CD8-positive, alpha-beta memory T cell (primary cell): ENCODE measurements around the gene NUBP2. TPM values are rescaled to one million over a fixed set of nuclear protein-coding genes. Genes with fewer than 3 reads are reported as not detected.

ENCODE experiments used
- CTCF ChIA-PET: fragments of 350-600 bp; sonication (Branson Sonifier 250); formaldehyde crosslinking; loops from one replicate; lab custom pipeline; 2021; ENCODE audit warnings: antibody characterized with exemption; lab: Charles Lee
- POLR2A ChIA-PET: fragments of 350-600 bp; sonication (Branson Sonifier 250); formaldehyde crosslinking; loops from one replicate; lab custom pipeline; 2021; ENCODE audit warnings: antibody characterized with exemption; lab: Charles Lee
- DNase-seq, 5 donors: peaks; one replicate each; pipeline versions ENCODE4 v3.0.0 to v3.0.0-alpha.2; 2020 to 2022; ENCODE audit warnings: mixed read lengths in 1 of 5
- H3K27ac ChIP-seq: one replicate; pipeline ENCODE4 v1.7.0; 2013; ENCODE audit warnings: low read depth, mild to moderate bottlenecking, low read length, moderate library complexity
- H3K27me3 ChIP-seq: 2 replicates; pipeline ENCODE4 v1.7.0; 2013; ENCODE audit warnings: low read length, mild to moderate bottlenecking; ENCODE audit not compliant: insufficient read depth, poor library complexity, severe bottlenecking
- H3K36me3 ChIP-seq: 2 replicates; pipeline ENCODE4 v1.7.0; 2013; ENCODE audit warnings: mild to moderate bottlenecking, low read length, moderate library complexity; ENCODE audit not compliant: insufficient read depth
- H3K4me1 ChIP-seq: 2 replicates; pipeline ENCODE4 v1.7.0; 2013; ENCODE audit warnings: mild to moderate bottlenecking, low read length, moderate library complexity; ENCODE audit not compliant: insufficient read depth
- H3K4me3 ChIP-seq: 2 replicates; pipeline ENCODE4 v1.7.0; 2013; ENCODE audit warnings: mild to moderate bottlenecking, low read length
- H3K9me3 ChIP-seq: 2 replicates; pipeline ENCODE4 v1.7.0; 2013; ENCODE audit warnings: mild to moderate bottlenecking, low read length
- H3K27ac Mint-ChIP-seq, 8 donors: one replicate each; pipeline ENCODE4 v1.8.0; 2020 to 2021; ENCODE audit warnings: mixed read lengths in 8 of 8, mild to moderate bottlenecking in 6 of 8, inconsistent platforms in 3 of 8, moderate library complexity in 3 of 8
- H3K27me3 Mint-ChIP-seq, 2 donors: one replicate each; pipeline ENCODE4 v1.8.0; 2020 to 2021; ENCODE audit warnings: mixed read lengths in 2 of 2, mild to moderate bottlenecking in 1 of 2, moderate library complexity in 1 of 2
- H3K36me3 Mint-ChIP-seq, 3 donors: one replicate each; pipeline ENCODE4 v1.8.0; 2020 to 2021; ENCODE audit warnings: mixed read lengths in 3 of 3, inconsistent platforms in 1 of 3, mild to moderate bottlenecking in 1 of 3
- H3K4me1 Mint-ChIP-seq, 3 donors: one replicate each; pipeline ENCODE4 v1.8.0; 2020 to 2021; ENCODE audit warnings: mixed read lengths in 3 of 3, inconsistent platforms in 1 of 3, mild to moderate bottlenecking in 1 of 3
- H3K4me3 Mint-ChIP-seq, 7 donors: one replicate each; pipeline ENCODE4 v1.8.0; 2020 to 2021; ENCODE audit warnings: mixed read lengths in 7 of 7, mild to moderate bottlenecking in 6 of 7, moderate library complexity in 4 of 7, inconsistent platforms in 2 of 7
- H3K9me3 Mint-ChIP-seq, 5 donors: one replicate each; pipeline ENCODE4 v1.8.0; 2020 to 2022; ENCODE audit warnings: mixed read lengths in 5 of 5, mild to moderate bottlenecking in 3 of 5, moderate library complexity in 2 of 5, inconsistent platforms in 1 of 5
- polyA plus RNA-seq: library from polyadenylated mRNA; unstranded; fragments of 300-500 nt; fragmentation: Illumina TruSeq; gene quantifications from one replicate; pipeline ENCODE4 v1.2.3, GENCODE V29; 2021
- total RNA-seq, 2 experiments: library from RNA; stranded (reverse); gene quantifications; one replicate each; pipeline ENCODE4 v1.2.3, GENCODE V29; 2021

The NUBP2 gene
- total and polyA plus RNA-seq, 3 experiments from 2014 or later: 73.9 to 96.6 (median 82.8) TPM

- H3K4me3 Mint-ChIP-seq: no peak overlapping the region
- peaks cover 0 to 28% (median 3%) of the 10 kb centered on the region in 3 donors for H3K36me3 Mint-ChIP-seq
- Histone ChIP-seq H3K4me1 (peaks cover 2% of the 10 kb centered on the region), H3K36me3 (peaks cover 9% of the 10 kb centered on the region), H3K9me3 (no peaks in the 10 kb centered on the region), H3K4me3 (no peak overlapping the region), H3K27ac (no peak overlapping the region), H3K27me3 (no peaks in the 10 kb centered on the region)
- ChIA-PET POLR2A (interaction anchor here (0.6 to 2.5 kb wide), 2 partner anchors 8 to 86 kb away, joined by 3 to 9 read pairs; partner anchors contain the start of genes NUBP2 and SPSB3), CTCF (interaction anchor here (1.4 kb wide), 1 partner anchor 8 kb away, joined by 6 read pairs; the partner anchor contains the start of genes NUBP2 and SPSB3)
- no peaks in the 10 kb centered on the region for H3K9me3 Mint-ChIP-seq
- H3K27me3 Mint-ChIP-seq: no peaks in the 10 kb centered on the region
- H3K27ac Mint-ChIP-seq: no peak overlapping the region
- peaks cover 0 to 12% (median 1%) of the 10 kb centered on the region in 3 donors for H3K4me1 Mint-ChIP-seq
- no peak for DNase-seq
Measured at GRCh38 chr16:1790611-1791255, 8.0 kb downstream of the NUBP2 start.

GRCh38 chr16:1791256-1791942 lies 8.6 kb downstream of the NUBP2 start:
- no peak overlapping the region for H3K27ac ChIP-seq
- peaks cover 9% of the 10 kb centered on the region for H3K36me3 ChIP-seq
- CTCF ChIA-PET: interaction anchor here (1.4 kb wide), 1 partner anchor 9 kb away, joined by 6 read pairs; the partner anchor contains the start of genes NUBP2 and SPSB3
- H3K27ac Mint-ChIP-seq: no peak overlapping the region
- peaks cover 0 to 24% (median 3%) of the 10 kb centered on the region in 3 donors for H3K36me3 Mint-ChIP-seq
- H3K9me3 ChIP-seq: no peaks in the 10 kb centered on the region
- H3K4me1 ChIP-seq: no peaks in the 10 kb centered on the region
- no peaks in the 10 kb centered on the region for H3K9me3 Mint-ChIP-seq
- POLR2A ChIA-PET: interaction anchor here (0.6 to 2.5 kb wide), 2 partner anchors 9 to 86 kb away, joined by 3 to 9 read pairs; partner anchors contain the start of genes NUBP2 and SPSB3
- H3K27me3 Mint-ChIP-seq: no peaks in the 10 kb centered on the region
- peaks cover 0 to 7% (median 1%) of the 10 kb centered on the region in 3 donors for H3K4me1 Mint-ChIP-seq
- H3K4me3 ChIP-seq: no peak overlapping the region
- no peak overlapping the region for H3K4me3 Mint-ChIP-seq
- DNase-seq: no peak
- no peaks in the 10 kb centered on the region for H3K27me3 ChIP-seq

- Histone ChIP-seq H3K4me1 (no peaks in the 10 kb centered on the region), H3K9me3 (no peaks in the 10 kb centered on the region), H3K27ac (no peak overlapping the region), H3K36me3 (peaks cover 4% of the 10 kb centered on the region), H3K4me3 (no peak overlapping the region), H3K27me3 (no peaks in the 10 kb centered on the region)
- Mint-ChIP-seq H3K36me3 (peaks cover 2 to 18% (median 3%) of the 10 kb centered on the region in 3 donors), H3K27me3 (no peaks in the 10 kb centered on the region), H3K4me1 (peaks cover 0 to 3% (median 1%) of the 10 kb centered on the region in 3 donors), H3K4me3 (no peak overlapping the region), H3K9me3 (peaks cover 1 to 2% (median 2%) of the 10 kb centered on the region in 5 donors), H3K27ac (peak overlapping the region in 1 of 8 donors; percentile 29)
- no peak for DNase-seq
- ChIA-PET POLR2A (interaction anchor here (0.6 to 2.5 kb wide), 2 partner anchors 9 to 1491 kb away, joined by 4 to 9 read pairs; partner anchors contain the start of genes NUBP2 and SPSB3), CTCF (interaction anchor here (1.4 kb wide), 1 partner anchor 10 kb away, joined by 6 read pairs; the partner anchor contains the start of genes NUBP2 and SPSB3)
Measured at GRCh38 chr16:1791943-1792812, 9.4 kb downstream of the NUBP2 start.

GRCh38 chr16:1792836-1793577 lies 10.2 kb downstream of the NUBP2 start:
- Histone ChIP-seq H3K27ac (no peak overlapping the region), H3K4me3 (no peak overlapping the region), H3K4me1 (no peaks in the 10 kb centered on the region), H3K9me3 (no peaks in the 10 kb centered on the region), H3K36me3 (no peaks in the 10 kb centered on the region), H3K27me3 (no peaks in the 10 kb centered on the region)
- Mint-ChIP-seq H3K27ac (no peak overlapping the region), H3K27me3 (no peaks in the 10 kb centered on the region), H3K36me3 (peaks cover 3 to 14% (median 3%) of the 10 kb centered on the region in 3 donors), H3K9me3 (peaks cover 3 to 5% (median 3%) of the 10 kb centered on the region in 5 donors), H3K4me1 (peaks cover 0 to 3% (median 1%) of the 10 kb centered on the region in 3 donors), H3K4me3 (no peak overlapping the region)
- ChIA-PET POLR2A (interaction anchor here (0.6 to 2.5 kb wide), 2 partner anchors 10 to 1492 kb away, joined by 4 to 9 read pairs; partner anchors contain the start of genes NUBP2 and SPSB3), CTCF (no interaction called here)
- no peak for DNase-seq

GRCh38 chr16:1793578-1794220 lies 10.9 kb downstream of the NUBP2 start, which contains the start of gene IGFALS:
IGFALS (minus strand) TSS chr16:1793705; CDS start chr16:1793652, 53 bp downstream.
- CTCF ChIA-PET: no interaction called here
- Histone ChIP-seq H3K27me3 (no peaks in the 10 kb centered on the region), H3K4me1 (no peaks in the 10 kb centered on the region), H3K4me3 (no peak within 1 kb of the TSS), H3K36me3 (no peaks in the 10 kb centered on the region), H3K9me3 (no peaks in the 10 kb centered on the region), H3K27ac (no peak within 1 kb of the TSS)
- H3K27ac Mint-ChIP-seq: no peak within 1 kb of the TSS
- POLR2A ChIA-PET: no interaction called here
- peaks cover 3 to 5% (median 3%) of the 10 kb centered on the region in 5 donors for H3K9me3 Mint-ChIP-seq
- no peak within 1 kb of the TSS for H3K4me3 Mint-ChIP-seq
- peaks cover 3 to 8% (median 3%) of the 10 kb centered on the region in 3 donors for H3K36me3 Mint-ChIP-seq
- no peaks in the 10 kb centered on the region for H3K27me3 Mint-ChIP-seq
- peaks cover 0 to 3% (median 1%) of the 10 kb centered on the region in 3 donors for H3K4me1 Mint-ChIP-seq
- no peak for DNase-seq

- Mint-ChIP-seq H3K36me3 (peaks cover 0 to 3% (median 2%) of the 10 kb centered on the region in 3 donors), H3K4me1 (no peaks in the 10 kb centered on the region), H3K27me3 (no peaks in the 10 kb centered on the region), H3K9me3 (peaks cover 3 to 7% (median 5%) of the 10 kb centered on the region in 5 donors), H3K27ac (no peak overlapping the region), H3K4me3 (no peak overlapping the region)
- Histone ChIP-seq H3K36me3 (no peaks in the 10 kb centered on the region), H3K4me1 (no peaks in the 10 kb centered on the region), H3K27me3 (no peaks in the 10 kb centered on the region), H3K27ac (no peak overlapping the region), H3K9me3 (no peaks in the 10 kb centered on the region), H3K4me3 (no peak overlapping the region)
- DNase-seq: no peak
- ChIA-PET CTCF (no interaction called here), POLR2A (no interaction called here)
Measured at GRCh38 chr16:1794221-1794871, 11.6 kb downstream of the NUBP2 start.
